Urothelium cell line (cell line): ENCODE measurements around the gene SHQ1.

ENCODE experiments used
- DNase-seq: peaks from one replicate; pipeline ENCODE4 v3.0.0; 2011; ENCODE audit warnings: low spot score, mixed read lengths
- FAIRE-seq: peaks from 2 replicates; lab custom pipeline; 2011; peaks lifted over from hg19 to GRCh38; lab: Jason Lieb, UNC

SHQ1 gene

DNA sequence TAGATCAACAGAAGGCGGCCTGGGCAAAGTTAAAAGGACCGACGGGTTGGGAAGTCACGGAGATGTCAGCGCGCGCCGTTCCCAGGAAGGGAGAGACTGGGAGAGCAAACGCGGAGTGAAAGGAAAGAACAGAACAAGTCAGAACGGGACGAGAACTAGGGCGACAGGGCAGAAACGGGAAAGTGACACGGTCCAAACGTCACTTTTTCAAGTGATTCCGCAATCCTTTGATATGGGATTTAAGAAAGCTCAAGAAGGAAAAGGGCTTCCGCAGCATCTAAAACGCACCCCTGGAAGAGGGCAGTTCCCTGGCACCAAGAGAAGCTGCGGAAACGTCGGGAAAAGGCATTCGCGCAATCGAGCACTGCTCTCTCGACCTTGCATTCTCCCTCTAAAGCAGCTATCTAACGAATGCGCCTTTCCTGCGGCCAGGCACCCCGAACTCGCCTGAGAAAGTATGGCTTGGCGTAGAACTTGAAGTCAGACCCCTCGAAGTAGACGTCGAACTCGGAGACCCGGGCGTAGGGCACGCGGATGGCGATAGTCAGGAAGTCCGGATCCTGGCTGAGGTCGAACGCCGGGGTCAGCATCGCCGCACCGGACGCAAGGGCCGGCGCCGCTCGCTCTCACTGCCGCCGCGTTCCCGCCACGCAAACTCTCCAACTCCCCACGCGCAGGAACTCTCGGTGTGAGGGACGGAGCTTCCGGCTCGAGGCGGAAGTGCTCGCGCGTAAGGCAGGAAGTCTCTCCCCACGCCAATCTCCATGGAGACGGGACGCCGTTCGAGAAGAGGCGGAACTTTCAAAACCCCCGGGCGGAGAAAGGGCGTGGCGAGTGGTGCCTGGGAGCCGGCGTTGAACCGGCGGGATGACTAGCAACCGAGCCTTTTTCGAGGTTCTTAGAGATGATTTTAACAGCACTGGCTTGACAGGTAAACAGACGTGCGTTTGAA is at the start of gene SHQ1:
SHQ1 (minus strand) TSS at position 695 of the 952 bp plus-strand sequence; CDS start at position 590, 105 bp downstream.
- peak; percentile 95 for DNase-seq
- FAIRE-seq: peak; percentile 79

GRCh38 chr3:72897758-72898007 is 49.4 kb upstream of the SHQ1 start:
- DNase-seq: no peak
- FAIRE-seq: no peak

DNA sequence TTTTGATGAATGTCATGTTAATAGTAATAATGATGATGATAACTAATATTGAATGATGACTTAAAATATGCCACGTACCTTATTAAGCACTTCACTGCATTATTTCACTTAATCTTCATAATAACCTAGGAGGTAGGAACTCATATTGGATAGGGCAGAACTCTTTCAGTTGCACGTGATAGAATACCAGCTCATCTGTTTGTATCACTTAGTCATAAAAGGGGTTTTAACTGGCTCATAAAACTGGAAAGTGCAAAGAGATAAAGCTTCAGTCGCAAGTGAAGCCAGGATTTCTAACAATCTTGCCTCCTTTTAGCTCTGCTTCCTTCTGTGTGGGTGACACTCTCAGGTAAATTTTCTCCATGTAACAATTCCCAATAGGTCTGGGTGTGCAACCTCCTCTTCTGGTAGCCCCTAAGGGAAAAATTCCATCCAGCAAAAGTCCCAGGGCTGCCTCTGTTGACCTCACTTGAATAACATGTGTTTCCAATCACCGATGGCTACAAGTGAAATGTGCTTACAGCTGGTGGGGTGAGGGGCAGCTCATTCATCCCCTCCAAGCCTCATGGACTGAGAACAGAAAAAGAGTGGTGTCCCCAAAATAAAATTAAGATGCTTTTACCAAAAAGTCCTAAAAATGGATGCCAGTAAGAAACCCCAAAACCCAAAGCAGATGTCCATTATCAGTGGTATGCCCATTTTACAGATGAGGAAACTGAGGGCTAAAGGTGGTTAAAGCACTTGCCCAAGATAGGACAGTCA is 48.9 kb upstream of the SHQ1 start:
- FAIRE-seq: no peak

GRCh38 chr3:72894976-72895552 is 46.8 kb upstream of the SHQ1 start:
- no peak for DNase-seq
- no peak for FAIRE-seq

More for the DNA sequence above, 48.9 kb upstream of the SHQ1 start:
- no peak for DNase-seq

- DNase-seq (no peak), FAIRE-seq (no peak)
These were observed 44.6 kb upstream of the SHQ1 start for GRCh38 chr3:72892870-72893269.

DNA sequence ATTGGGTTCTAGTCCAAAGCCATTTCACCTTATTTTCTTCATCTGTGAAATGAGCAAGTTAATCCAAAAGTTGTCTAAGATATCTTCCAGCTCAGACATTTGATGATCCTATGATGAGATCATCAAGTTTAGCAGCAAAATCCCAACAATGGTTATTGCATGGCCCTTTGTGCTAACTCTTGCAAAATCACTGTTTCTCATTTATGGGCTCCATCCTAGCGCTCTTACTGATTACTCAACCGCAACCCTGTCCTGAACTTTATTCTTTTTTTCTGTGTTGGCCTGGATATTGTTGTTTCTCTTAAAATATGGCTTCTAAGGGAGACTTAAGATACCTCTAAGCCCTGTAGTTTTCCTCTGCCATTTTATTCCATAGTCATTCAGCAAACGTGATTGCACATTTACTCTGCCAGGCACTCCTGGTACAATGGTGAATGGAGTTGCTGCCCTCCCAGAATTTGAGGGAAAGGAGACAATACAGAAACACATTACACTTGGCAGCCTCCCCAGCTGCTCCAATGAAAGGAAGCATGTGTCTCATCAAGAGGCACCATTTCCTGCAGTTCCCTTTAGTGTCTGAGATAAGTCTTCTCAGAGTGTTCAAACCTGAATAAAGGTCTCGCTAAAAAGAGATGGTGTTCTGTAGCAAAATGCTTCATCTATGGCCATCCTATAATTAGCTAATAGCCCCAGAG is 44.0 kb upstream of the SHQ1 start:
- DNase-seq: no peak
- FAIRE-seq: no peak

- DNase-seq: peak; percentile 83
- no peak for FAIRE-seq
These were observed 43.0 kb upstream of the SHQ1 start for GRCh38 chr3:72891053-72891855.

DNA sequence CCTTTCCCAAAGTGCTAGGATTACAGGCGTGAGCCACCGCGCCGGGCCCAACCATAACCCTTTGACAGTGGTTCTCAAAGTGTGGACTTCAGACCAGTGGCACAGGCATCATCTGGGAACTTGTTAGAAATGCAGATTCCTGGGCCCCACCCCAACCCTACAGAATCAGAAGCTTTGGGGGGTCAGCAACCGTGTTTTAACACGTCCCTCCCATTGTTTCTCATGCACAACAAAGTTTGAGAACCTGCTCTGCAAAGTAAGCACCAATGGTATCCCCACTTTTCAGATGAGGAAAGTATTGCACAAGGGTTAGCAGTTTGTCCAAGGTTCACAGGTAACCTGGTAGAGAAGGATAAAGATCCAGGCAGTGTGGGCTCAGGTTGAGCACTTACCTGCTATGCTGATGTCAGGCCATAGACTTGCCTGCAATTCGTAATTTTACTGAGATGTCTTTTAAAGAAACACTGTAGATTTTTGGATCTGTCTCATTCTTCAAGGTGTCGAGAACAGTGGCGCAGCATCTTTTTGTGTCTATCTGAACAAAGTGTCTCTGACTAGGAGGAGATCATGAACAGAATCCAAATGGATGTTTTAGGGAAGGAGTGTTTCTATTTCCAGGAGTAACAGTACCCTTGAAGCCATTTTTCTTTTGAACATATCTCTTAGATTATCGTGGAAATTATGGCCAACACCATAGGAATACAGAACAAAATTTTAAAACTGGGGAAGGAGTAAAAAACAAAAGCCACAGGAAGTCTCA is 42.1 kb upstream of the SHQ1 start:
- no peak for FAIRE-seq
- no peak for DNase-seq

GRCh38 chr3:72889310-72890165 is 41.3 kb upstream of the SHQ1 start:
- DNase-seq (no peak), FAIRE-seq (no peak)

DNA sequence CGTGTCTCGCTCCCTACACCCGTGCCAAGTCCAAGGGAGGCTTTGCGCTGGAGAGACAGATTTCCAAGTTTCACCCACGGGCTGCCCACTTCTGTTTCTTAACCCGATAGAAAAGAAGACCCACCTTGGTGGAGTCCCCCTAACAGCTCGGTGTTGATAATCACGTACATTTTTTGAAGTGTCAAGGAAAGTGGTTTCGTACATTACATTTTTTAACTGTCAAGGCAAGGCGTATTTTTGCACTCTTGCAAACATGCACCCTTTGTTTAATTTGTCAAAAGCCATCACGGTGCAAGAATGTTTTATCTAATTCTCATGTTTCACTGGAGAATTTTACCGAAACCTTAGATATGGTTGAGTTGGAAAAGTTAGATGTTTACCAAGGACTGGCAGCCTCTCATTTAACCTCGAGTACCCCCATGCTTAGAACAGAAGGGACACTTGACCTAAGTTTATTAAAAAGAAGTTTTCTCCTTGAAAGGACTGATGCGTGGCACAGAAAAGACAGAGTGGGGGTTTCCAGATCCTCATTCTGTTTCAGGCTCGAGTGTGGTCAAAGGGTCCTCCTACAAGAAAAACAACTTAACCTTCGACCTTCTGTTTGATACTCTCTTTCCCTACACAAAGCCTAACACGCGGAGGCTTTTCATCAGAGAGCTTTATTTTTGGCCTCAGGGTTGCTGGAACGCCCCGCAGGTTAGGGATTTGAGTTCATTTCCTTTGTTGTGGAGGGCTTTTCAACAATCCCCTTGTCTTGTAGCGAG is 40.5 kb upstream of the SHQ1 start:
- DNase-seq: no peak
- no peak for FAIRE-seq

- peak; percentile 81 for FAIRE-seq
- DNase-seq: peak; percentile 82
These were observed 39.7 kb upstream of the SHQ1 start, which contains the start of gene GXYLT2 for GRCh38 chr3:72887705-72888545. Gene GXYLT2, plus strand, starts transcription at chr3:72888046. Its CDS starts 188 bp downstream, at chr3:72888234.

- FAIRE-seq (peak; percentile 58), DNase-seq (no peak)
These were observed 39.1 kb upstream of the SHQ1 start for GRCh38 chr3:72887343-72887704.

GRCh38 chr3:72872183-72872582 is 23.9 kb upstream of the SHQ1 start:
- FAIRE-seq (no peak), DNase-seq (no peak)

DNA sequence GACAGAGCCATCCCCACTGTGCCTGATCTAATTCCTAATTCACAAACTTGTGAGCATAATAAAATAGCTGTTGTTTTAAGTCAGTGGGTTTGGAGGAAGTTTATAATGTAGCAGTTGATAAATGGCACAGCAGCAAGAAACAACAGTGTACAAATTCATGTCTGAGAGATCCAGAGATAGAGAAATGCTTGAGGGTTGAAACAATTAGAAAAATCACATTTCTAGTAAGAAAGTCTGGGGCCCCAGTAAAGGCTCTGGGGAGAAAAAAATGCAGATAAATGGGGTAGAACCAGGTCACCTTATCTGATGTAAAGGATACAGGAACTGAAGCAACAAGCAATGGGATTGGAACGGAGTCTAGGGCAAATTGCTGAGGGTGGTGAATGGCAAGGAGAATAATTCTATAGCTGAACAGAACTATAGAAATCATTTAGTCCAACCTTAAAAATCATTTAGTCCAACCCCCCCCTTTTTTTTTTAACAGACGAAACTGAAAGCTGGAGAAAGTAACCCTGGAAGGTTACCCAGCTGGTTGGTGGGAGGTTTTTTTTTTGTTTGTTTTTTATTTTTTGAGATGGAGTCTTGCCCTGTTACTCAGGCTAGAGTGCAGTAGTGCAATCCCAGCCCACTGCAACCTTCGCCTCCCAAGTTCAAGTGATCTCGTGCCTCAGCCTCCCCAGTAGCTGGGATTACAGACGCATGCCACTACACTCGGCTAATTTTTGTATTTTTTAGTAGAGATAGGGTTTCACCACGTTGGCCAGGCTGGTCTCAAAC is 14.3 kb upstream of the SHQ1 start:
- DNase-seq (no peak), FAIRE-seq (no peak)

GRCh38 chr3:72860846-72861245 is 12.6 kb upstream of the SHQ1 start:
- FAIRE-seq (no peak), DNase-seq (no peak)

- no peak for DNase-seq
- FAIRE-seq: no peak
These were observed 11.8 kb upstream of the SHQ1 start for GRCh38 chr3:72860053-72860452.
